Parathyroid adenoma (tissue), 2 donors: ENCODE measurements around the gene INPP5D.

Experiments
- H2AFZ ChIP-seq: fragments of 300-600 bp; sonication (generic); one replicate; pipeline ENCODE4 v1.7.0; 2017; ENCODE audit warnings: antibody characterized with exemption, mild to moderate bottlenecking
- H3K27ac ChIP-seq: fragments of 300-600 bp; sonication (generic); one replicate; pipeline ENCODE4 v1.7.0; 2017
- H3K27me3 ChIP-seq: fragments of 300-600 bp; sonication (generic); one replicate; pipeline ENCODE4 v1.7.0; 2017; ENCODE audit warnings: low read length; ENCODE audit not compliant: control insufficient read depth, insufficient read depth
- H3K36me3 ChIP-seq: fragments of 300-600 bp; sonication (generic); one replicate; pipeline ENCODE4 v1.7.0; 2017; ENCODE audit warnings: low read length; ENCODE audit not compliant: control insufficient read depth, insufficient read depth
- H3K4me1 ChIP-seq: fragments of 300-600 bp; sonication (generic); one replicate; pipeline ENCODE4 v1.7.0; 2017; ENCODE audit warnings: control low read depth
- H3K4me2 ChIP-seq: fragments of 300-600 bp; sonication (generic); one replicate; pipeline ENCODE4 v1.7.0; 2017; ENCODE audit warnings: low read length
- H3K4me3 ChIP-seq: fragments of 300-600 bp; sonication (generic); one replicate; pipeline ENCODE4 v1.7.0; 2017; ENCODE audit warnings: low read depth, low read length
- H3K79me2 ChIP-seq: fragments of 300-600 bp; sonication (generic); one replicate; pipeline ENCODE4 v1.7.0; 2017; ENCODE audit warnings: control low read depth
- H3K9ac ChIP-seq: fragments of 300-600 bp; sonication (generic); one replicate; pipeline ENCODE4 v1.7.0; 2017; ENCODE audit warnings: mild to moderate bottlenecking
- H3K9me3 ChIP-seq: fragments of 300-600 bp; sonication (generic); one replicate; pipeline ENCODE4 v1.7.0; 2017; ENCODE audit warnings: low read length; ENCODE audit not compliant: control insufficient read depth
- TF ChIP-seq, protein P1 (sequence below): fragments of 300-600 bp; sonication (generic); IDR thresholded peaks from one replicate; pipeline ENCODE4 v1.7.0; 2017; ENCODE audit warnings: antibody characterized with exemption, mild to moderate bottlenecking
- donor health status: primary hyperparathyroidism.

The INPP5D gene

DNA sequence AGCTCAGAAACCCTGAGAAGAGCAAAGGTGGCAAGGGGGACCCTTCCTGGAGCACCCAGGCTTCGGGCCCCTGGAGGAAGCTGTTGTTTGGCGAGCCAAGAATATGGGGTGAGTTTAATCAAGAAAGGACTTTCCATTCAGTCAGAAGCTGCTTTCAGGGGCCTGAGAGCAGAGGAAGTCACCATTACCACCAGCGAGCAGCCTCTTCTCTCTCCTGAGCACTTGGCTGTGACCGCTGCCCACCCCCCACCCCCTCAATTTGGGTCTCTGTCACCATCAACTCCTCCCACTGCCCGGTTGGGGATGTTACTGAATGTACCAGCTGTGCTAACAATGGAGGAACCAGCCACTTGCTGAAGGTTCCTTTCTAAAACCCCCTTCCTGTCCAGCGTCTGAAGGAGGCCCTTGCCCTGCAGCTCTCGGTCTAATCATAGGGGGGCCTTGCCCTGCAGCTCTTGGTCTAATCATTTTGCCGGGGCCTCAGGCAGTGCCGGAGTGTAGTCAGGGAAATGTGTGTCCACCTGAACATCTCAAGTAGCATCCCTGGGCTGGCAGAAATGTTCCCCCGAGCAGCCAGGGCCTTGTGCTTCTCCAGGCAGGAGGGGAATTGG is 943 bp downstream of the INPP5D start:
- TF ChIP-seq, protein P1, sequence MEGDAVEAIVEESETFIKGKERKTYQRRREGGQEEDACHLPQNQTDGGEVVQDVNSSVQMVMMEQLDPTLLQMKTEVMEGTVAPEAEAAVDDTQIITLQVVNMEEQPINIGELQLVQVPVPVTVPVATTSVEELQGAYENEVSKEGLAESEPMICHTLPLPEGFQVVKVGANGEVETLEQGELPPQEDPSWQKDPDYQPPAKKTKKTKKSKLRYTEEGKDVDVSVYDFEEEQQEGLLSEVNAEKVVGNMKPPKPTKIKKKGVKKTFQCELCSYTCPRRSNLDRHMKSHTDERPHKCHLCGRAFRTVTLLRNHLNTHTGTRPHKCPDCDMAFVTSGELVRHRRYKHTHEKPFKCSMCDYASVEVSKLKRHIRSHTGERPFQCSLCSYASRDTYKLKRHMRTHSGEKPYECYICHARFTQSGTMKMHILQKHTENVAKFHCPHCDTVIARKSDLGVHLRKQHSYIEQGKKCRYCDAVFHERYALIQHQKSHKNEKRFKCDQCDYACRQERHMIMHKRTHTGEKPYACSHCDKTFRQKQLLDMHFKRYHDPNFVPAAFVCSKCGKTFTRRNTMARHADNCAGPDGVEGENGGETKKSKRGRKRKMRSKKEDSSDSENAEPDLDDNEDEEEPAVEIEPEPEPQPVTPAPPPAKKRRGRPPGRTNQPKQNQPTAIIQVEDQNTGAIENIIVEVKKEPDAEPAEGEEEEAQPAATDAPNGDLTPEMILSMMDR = no peak
- Histone ChIP-seq H3K4me1 (no peaks in the 10 kb centered on the region), H3K4me3 (peak overlapping the region; percentile 15), H3K9me3 (no peaks in the 10 kb centered on the region), H3K79me2 (no peaks in the 10 kb centered on the region), H3K27ac (peak overlapping the region; percentile 64), H3K36me3 (no peaks in the 10 kb centered on the region), H2AFZ (no peak overlapping the region), H3K27me3 (no peaks in the 10 kb centered on the region), H3K4me2 (peak overlapping the region; percentile 33), H3K9ac (no peak overlapping the region)

DNA sequence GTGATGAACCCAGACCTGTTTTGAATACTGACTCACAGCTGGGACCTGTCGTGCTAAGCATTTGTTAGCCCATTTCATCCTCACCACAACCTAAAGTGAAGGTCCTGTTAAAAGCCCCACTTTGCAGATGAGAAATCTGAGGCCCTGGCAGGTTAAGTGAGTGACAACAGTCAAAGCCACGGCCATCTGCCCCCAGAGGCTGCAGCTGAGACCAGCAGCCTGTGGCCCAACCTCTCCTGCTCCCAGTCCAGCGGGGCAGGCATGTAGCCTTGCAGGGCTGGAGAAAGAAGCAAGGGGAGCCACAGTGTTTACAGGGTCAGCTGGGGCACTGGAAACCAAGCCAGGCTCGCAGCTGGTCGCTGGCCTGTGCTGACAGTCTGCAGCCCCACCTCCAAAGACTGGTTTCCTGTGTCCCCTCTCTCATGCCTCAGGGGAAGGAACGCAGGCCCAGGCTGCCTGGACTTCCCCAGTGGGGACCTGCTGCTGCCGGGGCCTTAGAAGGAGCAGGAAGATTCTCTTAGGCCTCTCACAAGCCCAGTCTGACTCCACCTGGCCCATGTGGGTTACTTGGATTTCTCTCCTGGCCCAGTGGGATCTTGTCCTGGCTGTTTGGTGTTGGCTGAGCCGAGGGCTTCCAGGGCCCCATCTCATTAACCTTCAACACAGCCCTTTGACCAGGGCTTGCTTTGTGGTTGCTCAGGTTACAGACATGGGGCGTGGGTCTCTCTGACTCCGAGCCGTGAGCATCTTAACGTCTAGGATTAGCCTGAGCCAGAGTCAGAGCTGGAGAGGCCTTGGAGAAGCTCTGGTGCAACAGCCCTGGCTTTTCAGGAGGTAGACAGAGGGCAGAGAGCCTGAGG is 1.7 kb downstream of the INPP5D start:
- Histone ChIP-seq H3K9ac (no peak overlapping the region), H3K36me3 (no peaks in the 10 kb centered on the region), H3K9me3 (no peaks in the 10 kb centered on the region)

DNA sequence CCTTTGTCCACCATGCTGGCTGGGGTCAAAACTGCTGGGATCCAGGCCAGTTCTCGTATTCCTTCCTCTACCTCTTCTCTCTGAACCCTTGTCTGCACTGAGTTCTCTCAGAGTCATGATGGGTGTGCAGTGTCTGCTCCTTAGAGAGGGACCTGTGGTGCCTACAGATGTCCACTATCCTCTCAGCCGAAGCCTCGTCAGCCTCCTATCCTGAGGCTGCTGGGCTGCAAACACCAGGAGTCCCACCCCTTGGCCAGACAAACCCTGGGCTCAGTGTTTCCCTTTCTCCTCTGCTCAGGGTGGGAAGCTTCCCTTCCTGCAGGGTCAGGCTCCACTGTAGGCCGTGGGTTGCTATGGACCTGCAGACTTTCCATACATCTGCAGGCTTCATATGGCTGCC is 2.3 kb downstream of the INPP5D start:
- Histone ChIP-seq H3K4me1 (no peaks in the 10 kb centered on the region), H3K9me3 (no peaks in the 10 kb centered on the region), H3K27ac (peak overlapping the region; percentile 20), H3K4me2 (no peak overlapping the region), H3K4me3 (no peak overlapping the region), H3K36me3 (no peaks in the 10 kb centered on the region), H3K79me2 (no peaks in the 10 kb centered on the region), H2AFZ (no peak overlapping the region), H3K27me3 (no peaks in the 10 kb centered on the region), H3K9ac (no peak overlapping the region)
- TF ChIP-seq, protein P1 = no peak

More for the DNA sequence above, 1.7 kb downstream of the INPP5D start:
- Histone ChIP-seq H3K4me1 (no peaks in the 10 kb centered on the region), H3K4me3 (peak overlapping the region; percentile 15), H3K27me3 (no peaks in the 10 kb centered on the region), H2AFZ (no peak overlapping the region), H3K79me2 (no peaks in the 10 kb centered on the region), H3K27ac (peak overlapping the region; percentile 20), H3K4me2 (no peak overlapping the region)
- TF ChIP-seq, protein P1 = no peak

DNA sequence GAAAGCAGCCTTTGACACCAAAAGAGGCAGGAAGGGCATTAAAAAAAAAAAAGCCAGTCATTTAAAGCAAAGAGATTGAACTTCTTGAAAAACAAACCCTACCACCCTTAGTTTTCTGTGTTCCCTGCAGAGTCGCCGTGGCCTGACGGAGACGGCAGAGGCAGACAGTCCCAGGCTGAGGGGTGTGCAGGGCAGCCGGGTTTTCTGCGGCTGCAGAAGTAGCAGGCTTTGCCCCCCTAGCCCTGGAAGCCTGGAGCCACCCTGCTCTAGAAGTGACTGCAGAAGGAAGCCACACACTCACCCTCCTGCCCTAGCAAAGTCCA is 2.8 kb downstream of the INPP5D start:
- Histone ChIP-seq H3K4me1 (no peaks in the 10 kb centered on the region), H3K9ac (no peak overlapping the region)

More for the DNA sequence above, 2.8 kb downstream of the INPP5D start:
- H2AFZ ChIP-seq = no peak overlapping the region
- H3K4me2 ChIP-seq = no peak overlapping the region
- H3K27me3 ChIP-seq = no peaks in the 10 kb centered on the region
- H3K79me2 ChIP-seq = no peaks in the 10 kb centered on the region
- TF ChIP-seq, protein P1 = no peak
- H3K36me3 ChIP-seq = no peaks in the 10 kb centered on the region
- H3K27ac ChIP-seq = no peak overlapping the region
- H3K9me3 ChIP-seq = no peaks in the 10 kb centered on the region
- H3K4me3 ChIP-seq = no peak overlapping the region
